ENCODE data around the gene FOXC1.

FOXC1 gene

DNA sequence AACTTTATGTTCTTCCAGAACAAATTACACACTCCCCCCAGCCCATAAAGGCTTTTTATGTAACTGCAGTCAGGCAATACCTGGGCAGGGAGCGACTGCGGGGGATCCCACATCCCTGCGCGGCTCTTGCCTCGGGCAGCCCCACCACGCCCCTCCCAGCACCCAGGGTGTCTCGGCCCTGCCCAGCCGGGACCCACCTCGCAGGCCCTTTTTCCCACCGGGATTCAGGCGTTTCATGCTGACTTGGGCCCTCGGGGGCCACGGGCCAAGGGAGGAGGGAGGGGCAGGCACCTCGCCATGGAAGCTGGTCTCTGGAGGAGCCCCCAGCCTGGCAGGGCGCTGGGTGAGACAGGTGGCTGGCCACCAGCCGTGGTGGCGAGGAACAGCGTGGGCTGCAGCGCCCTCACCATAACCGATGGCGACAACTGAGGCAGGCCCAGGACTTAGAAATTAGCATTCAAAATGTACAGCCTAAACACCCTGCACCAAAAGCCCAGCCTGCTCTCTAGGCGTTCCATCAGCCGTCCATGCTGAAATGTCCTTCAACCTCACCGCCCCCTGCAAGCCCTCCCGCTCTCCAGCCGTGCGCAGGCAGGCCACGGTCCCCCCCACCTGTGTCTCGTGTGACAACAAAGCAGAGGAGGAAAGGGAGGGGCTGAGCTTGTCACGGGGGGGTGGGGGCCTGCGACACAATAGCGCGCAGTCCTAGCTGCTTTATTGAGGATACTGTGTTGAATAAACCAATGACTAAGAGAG lies 15.1 kb upstream of the FOXC1 start:
- DNase-seq (ENCODE audit: low read depth), result no peak
- H3K4me3 ChIP-seq (ENCODE audit: low read length), result no peak overlapping the region
- TF ChIP-seq, protein P1, sequence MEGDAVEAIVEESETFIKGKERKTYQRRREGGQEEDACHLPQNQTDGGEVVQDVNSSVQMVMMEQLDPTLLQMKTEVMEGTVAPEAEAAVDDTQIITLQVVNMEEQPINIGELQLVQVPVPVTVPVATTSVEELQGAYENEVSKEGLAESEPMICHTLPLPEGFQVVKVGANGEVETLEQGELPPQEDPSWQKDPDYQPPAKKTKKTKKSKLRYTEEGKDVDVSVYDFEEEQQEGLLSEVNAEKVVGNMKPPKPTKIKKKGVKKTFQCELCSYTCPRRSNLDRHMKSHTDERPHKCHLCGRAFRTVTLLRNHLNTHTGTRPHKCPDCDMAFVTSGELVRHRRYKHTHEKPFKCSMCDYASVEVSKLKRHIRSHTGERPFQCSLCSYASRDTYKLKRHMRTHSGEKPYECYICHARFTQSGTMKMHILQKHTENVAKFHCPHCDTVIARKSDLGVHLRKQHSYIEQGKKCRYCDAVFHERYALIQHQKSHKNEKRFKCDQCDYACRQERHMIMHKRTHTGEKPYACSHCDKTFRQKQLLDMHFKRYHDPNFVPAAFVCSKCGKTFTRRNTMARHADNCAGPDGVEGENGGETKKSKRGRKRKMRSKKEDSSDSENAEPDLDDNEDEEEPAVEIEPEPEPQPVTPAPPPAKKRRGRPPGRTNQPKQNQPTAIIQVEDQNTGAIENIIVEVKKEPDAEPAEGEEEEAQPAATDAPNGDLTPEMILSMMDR (IDR thresholded peaks at IDR 0.05; ENCODE audit: insufficient read depth, low read depth, low read length, missing control alignments), result no peak

DNA sequence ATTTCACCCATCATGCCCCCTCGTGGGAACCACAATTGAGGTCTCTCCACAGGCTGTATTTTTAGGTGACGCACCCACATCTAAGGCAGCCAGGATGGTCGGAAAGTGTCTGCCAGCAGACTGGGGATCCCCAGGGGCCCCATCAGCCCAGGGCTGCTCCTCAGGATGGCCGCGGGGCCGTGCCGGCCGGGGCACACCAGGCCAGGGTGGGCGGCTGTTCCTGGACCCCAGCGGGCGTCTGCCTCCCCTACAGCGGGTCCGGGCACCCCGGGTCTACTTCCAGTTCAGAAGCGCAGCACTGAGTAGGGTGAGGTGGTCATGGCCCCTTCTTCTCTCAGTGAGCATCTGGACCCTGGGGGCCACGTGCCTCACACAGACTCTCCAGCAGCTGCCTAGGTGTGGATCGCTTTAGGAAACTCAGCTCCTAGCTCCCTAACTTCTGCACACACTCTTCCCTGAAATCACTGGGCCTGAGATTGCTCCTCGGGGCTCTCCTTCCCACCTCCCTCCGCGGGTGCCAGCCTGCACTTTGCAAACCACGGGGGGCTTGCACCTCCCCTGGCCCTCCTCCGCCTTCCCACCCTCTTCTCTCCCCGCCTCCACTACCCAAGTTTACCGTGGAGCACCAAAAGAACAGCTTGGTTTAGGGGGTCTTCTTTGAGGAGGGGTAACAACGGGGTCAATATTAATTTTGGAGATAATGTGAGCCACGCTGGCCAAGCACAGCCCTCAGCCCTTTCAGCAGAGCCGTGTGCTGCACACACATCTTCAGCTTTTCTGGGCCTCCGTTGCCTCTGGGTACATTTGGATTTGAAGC lies 14.2 kb upstream of the FOXC1 start:
- TF ChIP-seq, protein P1 (IDR thresholded peaks at IDR 0.05; ENCODE audit: insufficient read depth, low read depth, low read length, missing control alignments), result no peak
- no peak overlapping the region for H3K4me3 ChIP-seq (ENCODE audit: low read length)
- DNase-seq (ENCODE audit: low read depth), result no peak

DNA sequence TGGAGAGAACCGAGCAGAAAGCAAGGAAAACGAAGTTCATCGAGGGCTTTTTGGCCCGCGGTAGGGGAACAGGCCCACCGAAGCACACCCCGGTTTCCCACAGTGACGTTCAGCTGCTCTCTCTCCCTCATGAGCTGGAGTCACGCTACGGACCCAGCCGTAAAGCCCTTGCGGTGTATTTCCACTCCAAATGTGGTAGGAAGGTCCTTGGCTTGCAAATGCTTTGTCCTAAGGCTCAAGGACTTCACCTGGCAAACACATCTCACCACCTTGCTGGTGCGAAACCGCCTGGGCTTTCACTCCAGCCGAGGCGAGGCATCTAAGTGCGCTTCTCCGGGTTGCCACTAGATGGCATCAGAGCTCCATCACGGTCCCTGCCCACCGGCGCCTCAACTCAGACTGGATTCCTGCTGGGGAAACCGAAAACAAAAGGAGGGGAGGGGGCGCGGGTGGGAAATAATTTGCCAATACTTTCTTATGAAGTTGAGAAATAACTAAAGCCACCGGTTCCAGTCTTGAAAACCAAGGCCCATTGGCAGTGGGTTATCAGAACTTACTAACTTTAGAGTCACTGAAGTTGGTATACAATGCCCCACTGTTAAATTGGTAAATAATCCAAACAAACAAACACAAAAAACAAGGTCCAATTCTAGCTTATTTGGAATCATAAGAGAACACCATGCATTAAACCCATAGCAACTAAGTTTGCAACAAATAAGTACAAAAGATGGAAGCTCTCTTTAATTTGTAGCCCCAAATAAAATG lies 13.4 kb upstream of the FOXC1 start:
- DNase-seq (ENCODE audit: low read depth), result peak; percentile 64
- TF ChIP-seq, protein P1 (IDR thresholded peaks at IDR 0.05; ENCODE audit: insufficient read depth, low read depth, low read length, missing control alignments), result peak; percentile 87
- H3K4me3 ChIP-seq (ENCODE audit: low read length), result no peak overlapping the region

DNA sequence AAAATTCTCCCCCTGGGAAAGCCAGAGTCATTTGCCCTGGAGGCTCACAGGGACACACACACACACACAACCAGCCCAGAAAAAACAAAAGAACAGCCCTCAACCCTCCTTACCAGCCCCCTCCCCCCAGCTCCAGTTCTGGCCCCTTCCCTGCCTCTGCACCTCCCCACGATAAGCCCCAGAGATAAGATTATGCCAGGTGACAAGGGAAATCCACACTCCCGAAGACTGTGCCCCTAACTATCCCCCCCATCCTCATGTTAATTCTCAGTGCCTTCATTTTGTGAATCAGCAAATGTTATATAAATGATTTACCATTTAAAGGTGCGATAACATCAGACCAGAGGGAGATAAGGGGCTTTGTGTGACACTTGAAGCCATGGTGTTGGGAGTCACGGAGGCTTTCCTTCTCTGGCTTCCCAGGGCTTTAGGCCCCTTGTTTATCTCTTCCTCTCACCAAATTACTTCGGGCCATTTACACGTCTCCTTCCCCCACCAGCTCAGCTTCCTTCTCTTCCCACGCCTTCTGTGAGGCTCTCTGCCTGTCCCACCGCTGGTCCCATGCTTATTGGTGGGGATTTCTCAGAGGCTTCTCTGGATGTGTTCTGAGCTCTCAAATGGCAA lies 12.5 kb upstream of the FOXC1 start:
- no peak overlapping the region for H3K4me3 ChIP-seq (ENCODE audit: low read length)
- DNase-seq (ENCODE audit: low read depth), result no peak
- TF ChIP-seq, protein P1 (IDR thresholded peaks at IDR 0.05; ENCODE audit: insufficient read depth, low read depth, low read length, missing control alignments), result no peak

DNA sequence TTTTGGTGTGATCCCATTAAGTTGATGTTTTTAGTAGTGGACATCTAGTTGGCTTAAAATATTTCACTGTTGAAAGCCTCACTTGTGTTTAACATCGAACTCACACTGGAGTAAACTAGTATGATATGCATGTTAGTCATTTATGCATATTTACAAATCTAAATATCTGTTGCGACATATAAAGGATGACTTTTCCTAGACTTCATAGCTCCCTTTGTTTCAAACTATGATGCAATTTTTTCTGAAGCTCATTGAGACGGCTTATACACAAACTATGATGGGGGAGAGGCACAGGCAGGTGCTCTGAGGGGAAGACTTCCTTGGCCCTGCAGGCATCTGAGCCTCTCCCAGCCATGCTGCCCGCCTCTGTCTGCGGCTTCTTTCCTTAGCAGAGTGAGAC lies 11.8 kb upstream of the FOXC1 start:
- H3K4me3 ChIP-seq (ENCODE audit: low read length), result no peak overlapping the region
- peak; percentile 91 for DNase-seq (ENCODE audit: low read depth)
- TF ChIP-seq, protein P1 (IDR thresholded peaks at IDR 0.05; ENCODE audit: insufficient read depth, low read depth, low read length, missing control alignments), result no peak

DNA sequence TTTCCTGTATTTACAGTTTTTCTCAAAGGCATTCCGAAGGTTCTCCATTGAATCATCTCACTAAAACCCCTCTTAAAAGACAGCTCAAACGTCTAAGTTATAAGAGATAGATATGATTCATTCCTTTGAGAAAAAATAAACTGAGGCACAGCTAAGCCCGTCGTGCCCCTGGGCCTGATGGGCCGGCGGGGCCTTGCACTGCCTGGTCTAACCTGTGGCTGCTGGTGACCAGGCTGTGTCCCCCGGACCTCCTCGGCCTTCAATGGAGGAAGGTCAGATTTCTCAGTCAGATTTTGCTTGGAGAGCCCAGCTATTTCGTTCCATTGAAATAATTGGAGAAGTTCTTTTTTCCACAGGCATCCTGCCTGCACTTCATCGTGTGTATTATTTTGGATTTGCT lies 11.3 kb upstream of the FOXC1 start:
- TF ChIP-seq, protein P1 (IDR thresholded peaks at IDR 0.05; ENCODE audit: insufficient read depth, low read depth, low read length, missing control alignments), result no peak
- no peak for DNase-seq (ENCODE audit: low read depth)
- no peak overlapping the region for H3K4me3 ChIP-seq (ENCODE audit: low read length)

Measured in epithelial cell of esophagus (primary cell).